Measurements from ENCODE around the gene ADGRV1.
"Not testable (repeated sequence)": the region's sequence is repeated elsewhere in the genome, so short reads cannot be mapped to it uniquely, and the experiment has no call there.

ADGRV1 gene

GRCh38 chr5:90741022-90741564 lies 182.5 kb downstream of the ADGRV1 start:
- H3K27ac ChIP-seq: no peak overlapping the region
- no peak for TF ChIP-seq CTCF (IDR thresholded peaks at IDR 0.05)
- no peak for TF ChIP-seq ZFX (IDR thresholded peaks at IDR 0.05; ENCODE audit: borderline replicate concordance)

- TF ChIP-seq ZFX (IDR thresholded peaks at IDR 0.05; ENCODE audit: borderline replicate concordance) (no peak), CTCF (IDR thresholded peaks at IDR 0.05) (no peak)
- H3K27ac ChIP-seq: no peak overlapping the region
Observed at GRCh38 chr5:90746119-90746518, 187.5 kb downstream of the ADGRV1 start.

- no peak for TF ChIP-seq ZFX (IDR thresholded peaks at IDR 0.05; ENCODE audit: borderline replicate concordance)
- TF ChIP-seq CTCF (IDR thresholded peaks at IDR 0.05): no peak
- no peak overlapping the region for H3K27ac ChIP-seq
Observed at GRCh38 chr5:90747175-90747574, 188.6 kb downstream of the ADGRV1 start.

GRCh38 chr5:90747693-90748092 lies 189.1 kb downstream of the ADGRV1 start:
- H3K27ac ChIP-seq: no peak overlapping the region
- no peak for TF ChIP-seq ZFX (IDR thresholded peaks at IDR 0.05; ENCODE audit: borderline replicate concordance)
- TF ChIP-seq CTCF (IDR thresholded peaks at IDR 0.05): no peak

- no peak for TF ChIP-seq ZFX (IDR thresholded peaks at IDR 0.05; ENCODE audit: borderline replicate concordance)
- TF ChIP-seq CTCF (IDR thresholded peaks at IDR 0.05): no peak
- no peak overlapping the region for H3K27ac ChIP-seq
Observed at GRCh38 chr5:90759119-90759518, 200.5 kb downstream of the ADGRV1 start.

GRCh38 chr5:90767710-90768109 lies 209.1 kb downstream of the ADGRV1 start:
- TF ChIP-seq CTCF (IDR thresholded peaks at IDR 0.05) (no peak), ZFX (IDR thresholded peaks at IDR 0.05; ENCODE audit: borderline replicate concordance) (no peak)
- H3K27ac ChIP-seq: no peak overlapping the region

- not testable (repeated sequence) for H3K27ac ChIP-seq
Observed at GRCh38 chr5:90770006-90770541, 211.5 kb downstream of the ADGRV1 start.

GRCh38 chr5:90777959-90778358 lies 219.4 kb downstream of the ADGRV1 start:
- H3K27ac ChIP-seq: no peak overlapping the region
- TF ChIP-seq CTCF (IDR thresholded peaks at IDR 0.05): no peak
- no peak for TF ChIP-seq ZFX (IDR thresholded peaks at IDR 0.05; ENCODE audit: borderline replicate concordance)

Data from 22Rv1 (cell line).